PFSK-1 (cell line): ENCODE measurements around the gene TMEM9.

Experiments used
- FOXP2 ChIP-seq: optimal IDR thresholded peaks from 2 replicates; pipeline ENCODE3; 2011; ENCODE audit warnings: borderline replicate concordance, control low read depth, inconsistent platforms; ENCODE audit not compliant: insufficient read depth; ENCODE audit errors: extremely low read length, extremely low read depth
- POLR2AphosphoS5 ChIP-seq: IDR thresholded peaks from 2 replicates; pipeline ENCODE4 v1.6.1; 2012; ENCODE audit warnings: low read depth, mild to moderate bottlenecking, control low read depth, low read length, moderate library complexity
- SIN3A ChIP-seq: IDR thresholded peaks from 2 replicates; pipeline ENCODE4 v1.6.1; 2012; ENCODE audit warnings: mild to moderate bottlenecking, low read length, moderate library complexity, borderline replicate concordance; ENCODE audit not compliant: insufficient read depth
- TAF1 ChIP-seq: IDR thresholded peaks from 2 replicates; pipeline ENCODE4 v1.6.1; 2012; ENCODE audit warnings: low read length, control low read depth, borderline replicate concordance; ENCODE audit not compliant: insufficient read depth

- TF ChIP-seq TAF1 (no peak), POLR2AphosphoS5 (no peak), SIN3A (no peak), FOXP2 (no peak)
These were observed 24.4 kb upstream of the TMEM9 start for GRCh38 chr1:201178718-201179117.
